Erythroblast (primary cell): ENCODE results near the gene SMARCB1.
"Not testable (repeated sequence)": the region's sequence is repeated elsewhere in the genome, so short reads cannot be mapped to it uniquely, and the experiment has no call there.

Experiments
- DNase-seq, 2 experiments: peaks; one replicate each; lab custom pipeline; 2025; lab: John Stamatoyannopoulos, UW
- GATA1 ChIP-seq: IDR thresholded peaks from 2 replicates; pipeline ENCODE4 v1.6.1; 2011; ENCODE audit warnings: low read depth, mild to moderate bottlenecking, control low read depth, low read length, moderate library complexity
- POLR2A ChIP-seq: IDR thresholded peaks from 2 replicates; pipeline ENCODE4 v1.6.1; 2011; ENCODE audit warnings: mild to moderate bottlenecking, low read length

Gene SMARCB1

GRCh38 chr22:23850136-23850611 lies 63.4 kb downstream of the SMARCB1 start:
- no peak for TF ChIP-seq POLR2A
- TF ChIP-seq GATA1: no peak
- DNase-seq: no peak

GRCh38 chr22:23856721-23857605 lies 70.2 kb downstream of the SMARCB1 start:
- TF ChIP-seq POLR2A (no peak), GATA1 (no peak)
- peak; percentile 47 to 73 for DNase-seq

- TF ChIP-seq GATA1 (no peak), POLR2A (peak; percentile 80)
- DNase-seq: peak; percentile 97
Measured at GRCh38 chr22:23857606-23858483, 71.1 kb downstream of the SMARCB1 start, which contains the start of gene SLC2A11. TSS of gene SLC2A11 (plus strand) at chr22:23857875. CDS start at chr22:23858000, 125 bp downstream.

- TF ChIP-seq POLR2A: no peak
- TF ChIP-seq GATA1: no peak
- no peak for DNase-seq
Measured at GRCh38 chr22:23858484-23858815, 71.7 kb downstream of the SMARCB1 start.

GRCh38 chr22:23859201-23859600 lies 72.4 kb downstream of the SMARCB1 start:
- peak in 1 of 2 experiments; percentile 19 for DNase-seq
- TF ChIP-seq POLR2A: no peak
- no peak for TF ChIP-seq GATA1

GRCh38 chr22:23860187-23860586 lies 73.4 kb downstream of the SMARCB1 start:
- not testable (repeated sequence) for DNase-seq

GRCh38 chr22:23862103-23862502 lies 75.3 kb downstream of the SMARCB1 start:
- TF ChIP-seq POLR2A: no peak
- no peak for TF ChIP-seq GATA1
- DNase-seq: peak; percentile 55 to 58

GRCh38 chr22:23864499-23865154 lies 77.9 kb downstream of the SMARCB1 start:
- not testable (repeated sequence) for DNase-seq

- no peak for DNase-seq
- TF ChIP-seq GATA1 (no peak), POLR2A (no peak)
Measured at GRCh38 chr22:23868580-23868979, 81.8 kb downstream of the SMARCB1 start.

- no peak for DNase-seq
- TF ChIP-seq POLR2A: no peak
- TF ChIP-seq GATA1: no peak
Measured at GRCh38 chr22:23874871-23875270, 88.1 kb downstream of the SMARCB1 start.

- TF ChIP-seq GATA1 (no peak), POLR2A (no peak)
- DNase-seq: no peak
Measured at GRCh38 chr22:23875801-23876200, 89.0 kb downstream of the SMARCB1 start.

GRCh38 chr22:23877566-23877965 lies 90.8 kb downstream of the SMARCB1 start:
- DNase-seq: no peak
- no peak for TF ChIP-seq POLR2A
- TF ChIP-seq GATA1: no peak

GRCh38 chr22:23878219-23878618 lies 91.5 kb downstream of the SMARCB1 start:
- TF ChIP-seq GATA1 (no peak), POLR2A (no peak)
- DNase-seq: no peak
